ENCODE data around the gene IRAK3. TPM values are rescaled to one million over a fixed set of nuclear protein-coding genes. Genes with fewer than 3 reads are reported as not detected.
A peak's percentile ranks its signal among the peaks of the same experiment; 100 is the strongest.
"Not testable (repeated sequence)": the region's sequence is repeated elsewhere in the genome, so short reads cannot be mapped to it uniquely, and the experiment has no call there.

Gene IRAK3
- total and polyA plus RNA-seq, 5 donors from 2014 or later: 0.23 to 3.6 (median 1.4) TPM

- Mint-ChIP-seq H3K4me3 (no peak overlapping the region), H3K27me3 (no peaks in the 10 kb centered on the region), H3K27ac (no peak overlapping the region), H3K36me3 (peaks cover 4% of the 10 kb centered on the region), H3K9me3 (peaks cover 1 to 10% (median 4%) of the 10 kb centered on the region in 7 donors), H3K4me1 (no peaks in the 10 kb centered on the region)
- Histone ChIP-seq H3K4me1 (ENCODE audit: control insufficient read depth, insufficient read depth, low read length, poor library complexity, severe bottlenecking) (no peaks in the 10 kb centered on the region), H3K4me3 (ENCODE audit: low read depth, low read length) (no peak overlapping the region), H3K9me3 (ENCODE audit: control insufficient read depth in 2 of 2, low read length in 2 of 2) (no peaks in the 10 kb centered on the region), H3K27ac (ENCODE audit: insufficient read depth, low read length, poor library complexity, severe bottlenecking) (no peak overlapping the region), H3K27me3 (ENCODE audit: control insufficient read depth, insufficient read depth, low read length) (no peaks in the 10 kb centered on the region), H3K36me3 (ENCODE audit: control insufficient read depth, insufficient read depth, low read length) (no peaks in the 10 kb centered on the region)
- ATAC-seq (ENCODE audit: low read depth in 2 of 2) (no peak), DNase-seq (no peak)
Observed at GRCh38 chr12:66217342-66217917, 28.4 kb downstream of the IRAK3 start.

DNA sequence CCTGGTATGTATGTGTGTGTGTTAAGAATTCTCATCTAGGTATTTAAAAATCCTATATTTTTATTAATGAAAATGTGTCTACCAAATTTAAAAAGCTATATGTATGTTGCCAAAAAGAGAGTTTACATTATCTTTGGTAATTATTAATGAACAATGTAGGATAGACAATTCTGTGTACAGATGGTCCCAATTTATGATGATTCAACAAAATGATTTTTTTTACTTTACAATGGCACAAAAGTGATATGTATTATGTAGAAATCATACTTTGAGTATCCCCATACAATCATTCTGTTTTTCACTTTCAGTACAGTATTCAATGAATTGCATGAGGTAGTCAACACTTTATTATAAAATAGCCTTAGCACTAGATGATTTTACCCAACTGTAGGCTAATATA lies 39.4 kb downstream of the IRAK3 start:
- Histone ChIP-seq H3K9me3 (ENCODE audit: control insufficient read depth in 2 of 2, low read length in 2 of 2) (no peaks in the 10 kb centered on the region), H3K36me3 (ENCODE audit: control insufficient read depth, insufficient read depth, low read length) (no peaks in the 10 kb centered on the region), H3K4me3 (ENCODE audit: low read depth, low read length) (no peak overlapping the region)

DNA sequence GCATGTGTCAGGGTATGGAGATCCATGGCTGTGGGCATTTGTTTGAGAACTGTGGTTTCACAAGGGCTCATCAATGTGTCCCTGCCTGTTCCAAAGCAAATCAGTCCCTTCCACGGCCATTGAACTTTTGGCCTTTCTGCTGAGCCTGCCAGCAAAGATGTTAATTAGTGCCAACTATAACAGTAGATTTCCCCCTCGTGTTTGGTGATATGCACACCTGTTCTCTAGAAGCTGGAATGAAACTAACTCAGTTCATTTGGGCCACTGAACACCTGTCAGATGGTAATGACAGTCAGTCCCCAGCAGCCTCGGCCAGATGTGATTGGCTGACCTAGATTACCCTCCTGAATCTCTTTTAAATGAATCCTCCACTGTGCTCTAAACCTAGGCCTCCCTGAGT lies 43.2 kb downstream of the IRAK3 start:
- Histone ChIP-seq H3K36me3 (ENCODE audit: control insufficient read depth, insufficient read depth, low read length) (no peaks in the 10 kb centered on the region), H3K27ac (ENCODE audit: insufficient read depth, low read length, poor library complexity, severe bottlenecking) (no peak overlapping the region)
- H3K27me3 Mint-ChIP-seq: peaks cover 22% of the 10 kb centered on the region

More for the DNA sequence above, 39.4 kb downstream of the IRAK3 start:
- Histone ChIP-seq H3K4me1 (ENCODE audit: control insufficient read depth, insufficient read depth, low read length, poor library complexity, severe bottlenecking) (no peaks in the 10 kb centered on the region), H3K27ac (ENCODE audit: insufficient read depth, low read length, poor library complexity, severe bottlenecking) (no peak overlapping the region), H3K27me3 (ENCODE audit: control insufficient read depth, insufficient read depth, low read length) (no peaks in the 10 kb centered on the region)
- Mint-ChIP-seq H3K27ac (no peak overlapping the region), H3K4me3 (no peak overlapping the region), H3K9me3 (peaks cover 0 to 3% (median 0%) of the 10 kb centered on the region in 7 donors), H3K27me3 (peaks cover 5% of the 10 kb centered on the region), H3K36me3 (no peaks in the 10 kb centered on the region), H3K4me1 (no peaks in the 10 kb centered on the region)
- ATAC-seq (ENCODE audit: low read depth in 2 of 2): no peak
- no peak for DNase-seq

GRCh38 chr12:66234037-66234693 lies 45.2 kb downstream of the IRAK3 start:
- not testable (repeated sequence) for H3K27ac Mint-ChIP-seq
- H3K4me1 Mint-ChIP-seq: peaks cover 0 to 13% (median 6%) of the 10 kb centered on the region in 4 donors
- peaks cover 35% of the 10 kb centered on the region for H3K27me3 Mint-ChIP-seq

More for the DNA sequence above, 43.2 kb downstream of the IRAK3 start:
- no peak for ATAC-seq (ENCODE audit: low read depth in 2 of 2)
- Mint-ChIP-seq H3K27ac (no peak overlapping the region), H3K4me3 (no peak overlapping the region), H3K9me3 (peaks cover 0 to 1% (median 0%) of the 10 kb centered on the region in 7 donors), H3K36me3 (no peaks in the 10 kb centered on the region), H3K4me1 (peaks cover 0 to 13% (median 6%) of the 10 kb centered on the region in 4 donors)
- H3K27me3 ChIP-seq (ENCODE audit: control insufficient read depth, insufficient read depth, low read length): peaks cover 12% of the 10 kb centered on the region
- DNase-seq: no peak
- no peak overlapping the region for H3K4me3 ChIP-seq (ENCODE audit: low read depth, low read length)
- H3K9me3 ChIP-seq (ENCODE audit: control insufficient read depth in 2 of 2, low read length in 2 of 2): no peaks in the 10 kb centered on the region
- no peaks in the 10 kb centered on the region for H3K4me1 ChIP-seq (ENCODE audit: control insufficient read depth, insufficient read depth, low read length, poor library complexity, severe bottlenecking)

GRCh38 chr12:66234773-66235625 lies 46.0 kb downstream of the IRAK3 start:
- Mint-ChIP-seq H3K4me1 (peaks cover 0 to 13% (median 6%) of the 10 kb centered on the region in 4 donors), H3K4me3 (peak overlapping the region; percentile 56 to 73 (median 71)), H3K27me3 (peaks cover 35% of the 10 kb centered on the region)
- H3K27me3 ChIP-seq (ENCODE audit: control insufficient read depth, insufficient read depth, low read length): peaks cover 18% of the 10 kb centered on the region
- not testable (repeated sequence) for H3K27ac ChIP-seq (ENCODE audit: insufficient read depth, low read length, poor library complexity, severe bottlenecking); H3K27ac Mint-ChIP-seq; H3K9me3 ChIP-seq (ENCODE audit: control insufficient read depth in 2 of 2, low read length in 2 of 2); H3K9me3 Mint-ChIP-seq; H3K36me3 Mint-ChIP-seq; H3K36me3 ChIP-seq (ENCODE audit: control insufficient read depth, insufficient read depth, low read length); H3K4me1 ChIP-seq (ENCODE audit: control insufficient read depth, insufficient read depth, low read length, poor library complexity, severe bottlenecking)
- ATAC-seq (ENCODE audit: low read depth in 2 of 2): peak; percentile 48 to 59
- H3K4me3 ChIP-seq (ENCODE audit: low read depth, low read length): peak overlapping the region; percentile 55
- DNase-seq: peak; percentile 12 to 40 (median 25)

More at GRCh38 chr12:66234037-66234693, 45.2 kb downstream of the IRAK3 start:
- not testable (repeated sequence) for H3K4me1 ChIP-seq (ENCODE audit: control insufficient read depth, insufficient read depth, low read length, poor library complexity, severe bottlenecking); H3K36me3 ChIP-seq (ENCODE audit: control insufficient read depth, insufficient read depth, low read length); H3K27ac ChIP-seq (ENCODE audit: insufficient read depth, low read length, poor library complexity, severe bottlenecking); H3K9me3 ChIP-seq (ENCODE audit: control insufficient read depth in 2 of 2, low read length in 2 of 2); H3K4me3 ChIP-seq (ENCODE audit: low read depth, low read length); H3K9me3 Mint-ChIP-seq; H3K36me3 Mint-ChIP-seq
- peak overlapping the region; percentile 53 to 72 (median 59) for H3K4me3 Mint-ChIP-seq
- DNase-seq (peak; percentile 8 to 43 (median 34)), ATAC-seq (ENCODE audit: low read depth in 2 of 2) (peak; percentile 78 to 86)
- H3K27me3 ChIP-seq (ENCODE audit: control insufficient read depth, insufficient read depth, low read length): peaks cover 18% of the 10 kb centered on the region

- Histone ChIP-seq H3K27me3 (ENCODE audit: control insufficient read depth, insufficient read depth, low read length) (peaks cover 18% of the 10 kb centered on the region), H3K4me3 (ENCODE audit: low read depth, low read length) (peak overlapping the region; percentile 55), H3K9me3 (ENCODE audit: control insufficient read depth in 2 of 2, low read length in 2 of 2) (no peaks in the 10 kb centered on the region), H3K4me1 (ENCODE audit: control insufficient read depth, insufficient read depth, low read length, poor library complexity, severe bottlenecking) (no peaks in the 10 kb centered on the region), H3K36me3 (ENCODE audit: control insufficient read depth, insufficient read depth, low read length) (no peaks in the 10 kb centered on the region), H3K27ac (ENCODE audit: insufficient read depth, low read length, poor library complexity, severe bottlenecking) (no peak overlapping the region)
- Mint-ChIP-seq H3K4me3 (peak overlapping the region in 2 of 4 donors; percentile 49 to 52), H3K4me1 (peaks cover 0 to 13% (median 6%) of the 10 kb centered on the region in 4 donors), H3K27me3 (peaks cover 37% of the 10 kb centered on the region), H3K9me3 (peaks cover 0 to 1% (median 0%) of the 10 kb centered on the region in 7 donors), H3K27ac (no peak overlapping the region), H3K36me3 (no peaks in the 10 kb centered on the region)
- no peak for ATAC-seq (ENCODE audit: low read depth in 2 of 2)
- no peak for DNase-seq
Observed at GRCh38 chr12:66235626-66236281, 46.7 kb downstream of the IRAK3 start.

DNA sequence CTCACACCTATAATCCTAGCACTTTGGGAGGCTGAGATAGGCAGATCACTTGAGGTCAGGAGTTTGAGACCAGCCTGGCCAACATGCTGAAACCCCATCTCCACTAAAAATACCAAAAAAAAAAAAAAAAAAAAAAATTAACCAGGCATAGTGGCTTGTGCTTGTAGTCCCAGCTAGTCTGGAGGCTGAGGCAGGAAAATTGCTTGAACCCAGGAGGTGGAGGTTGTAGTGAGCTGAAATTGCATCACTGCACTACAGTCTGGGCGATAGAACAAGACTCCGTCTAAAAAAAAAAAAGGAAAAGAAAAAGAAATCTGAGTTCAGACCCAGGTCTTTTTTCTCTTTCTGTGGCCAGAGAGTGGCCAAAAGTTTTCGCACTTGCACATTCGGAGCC lies 47.3 kb downstream of the IRAK3 start:
- not testable (repeated sequence) for H3K9me3 Mint-ChIP-seq; ATAC-seq (ENCODE audit: low read depth in 2 of 2); DNase-seq; H3K9me3 ChIP-seq (ENCODE audit: control insufficient read depth in 2 of 2, low read length in 2 of 2); H3K36me3 ChIP-seq (ENCODE audit: control insufficient read depth, insufficient read depth, low read length); H3K36me3 Mint-ChIP-seq; H3K4me3 ChIP-seq (ENCODE audit: low read depth, low read length); H3K27ac ChIP-seq (ENCODE audit: insufficient read depth, low read length, poor library complexity, severe bottlenecking); H3K4me1 ChIP-seq (ENCODE audit: control insufficient read depth, insufficient read depth, low read length, poor library complexity, severe bottlenecking); H3K27ac Mint-ChIP-seq
- H3K27me3 ChIP-seq (ENCODE audit: control insufficient read depth, insufficient read depth, low read length): peaks cover 18% of the 10 kb centered on the region
- peaks cover 42% of the 10 kb centered on the region for H3K27me3 Mint-ChIP-seq
- peaks cover 0 to 13% (median 6%) of the 10 kb centered on the region in 4 donors for H3K4me1 Mint-ChIP-seq
- peak overlapping the region in 2 of 4 donors; percentile 49 to 52 for H3K4me3 Mint-ChIP-seq
